Epithelial cell of prostate (primary cell): ENCODE results near the gene CYP4Z1.
"Not testable (repeated sequence)": the region's sequence is repeated elsewhere in the genome, so short reads cannot be mapped to it uniquely, and the experiment has no call there.

Experiments
- DNase-seq: peaks from one replicate; pipeline ENCODE4 v3.0.0-alpha.2; 2011; ENCODE audit warnings: low read depth, low spot score
- H3K27ac ChIP-seq: fragments of 450-650 bp; 2 replicates; pipeline ENCODE4 v1.5.1; 2017; ENCODE audit warnings: mild to moderate bottlenecking

CYP4Z1 gene

GRCh38 chr1:47124834-47125233 is 57.8 kb downstream of the CYP4Z1 start:
- H3K27ac ChIP-seq, DNase-seq: not testable (repeated sequence)

DNA sequence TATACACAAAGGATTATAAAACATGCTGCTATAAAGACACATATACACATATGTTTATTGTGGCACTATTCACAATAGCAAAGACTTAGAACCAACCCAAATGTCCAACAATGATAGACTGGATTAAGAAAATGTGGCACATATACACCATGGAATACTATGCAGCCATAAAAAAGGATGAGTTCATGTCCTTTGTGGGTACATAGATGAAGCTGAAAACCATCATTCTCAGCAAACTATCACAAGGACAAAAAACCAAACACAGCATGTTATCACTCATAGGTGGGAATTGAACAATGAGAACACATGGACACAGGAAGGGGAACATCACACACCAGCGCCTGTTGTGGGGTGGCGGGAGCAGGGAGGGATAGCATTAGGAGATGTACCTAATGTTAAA is 60.0 kb downstream of the CYP4Z1 start:
- not testable (repeated sequence) for DNase-seq, H3K27ac ChIP-seq

GRCh38 chr1:47128221-47128620 is 61.2 kb downstream of the CYP4Z1 start:
- H3K27ac ChIP-seq, result no peak overlapping the region

DNA sequence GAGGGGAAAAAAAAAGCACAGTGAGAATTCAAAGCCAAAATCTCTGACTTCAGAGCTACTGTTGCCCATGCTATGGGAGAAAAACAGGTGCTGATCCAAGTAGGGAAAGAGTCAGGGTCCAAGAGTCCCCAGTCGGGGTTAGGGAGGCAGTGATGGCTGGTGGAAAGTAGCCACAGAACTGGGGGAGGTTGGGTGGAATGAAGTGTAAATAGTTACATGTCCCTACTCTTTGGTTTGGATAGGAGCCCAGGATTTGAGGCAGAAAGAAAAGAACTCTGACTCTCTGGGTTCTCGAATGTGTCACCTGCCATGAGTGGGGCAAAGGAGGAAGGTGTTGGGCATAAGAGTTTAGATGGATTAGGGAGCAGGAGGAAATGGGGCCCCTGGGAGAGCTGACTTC is 61.8 kb downstream of the CYP4Z1 start:
- DNase-seq, H3K27ac ChIP-seq: not testable (repeated sequence)

More at GRCh38 chr1:47128221-47128620, 61.2 kb downstream of the CYP4Z1 start:
- no peak for DNase-seq

GRCh38 chr1:47129489-47130230 is 62.6 kb downstream of the CYP4Z1 start:
- H3K27ac ChIP-seq, DNase-seq: not testable (repeated sequence)

GRCh38 chr1:47132665-47133064 is 65.6 kb downstream of the CYP4Z1 start:
- H3K27ac ChIP-seq, DNase-seq: not testable (repeated sequence)

DNA sequence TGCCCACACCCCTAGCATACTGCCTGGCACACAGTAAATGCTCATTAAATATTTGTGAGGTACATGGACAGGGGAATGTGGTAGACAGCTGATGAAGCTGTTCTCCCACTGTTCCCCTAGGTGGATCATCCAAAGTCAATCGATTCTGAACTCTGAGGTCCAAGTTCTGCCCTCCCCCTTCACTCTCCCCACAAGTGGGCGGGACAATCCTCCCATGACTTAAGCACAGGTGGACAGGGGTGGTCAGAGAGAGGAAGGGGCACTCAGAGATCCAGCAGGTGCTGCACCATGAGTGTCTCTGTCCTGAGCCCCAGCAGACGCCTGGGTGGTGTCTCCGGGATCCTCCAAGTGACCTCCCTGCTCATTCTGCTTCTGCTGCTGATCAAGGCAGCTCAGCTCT is 70.2 kb downstream of the CYP4Z1 start, which contains the start of gene CYP4A22:
TSS of gene CYP4A22 (plus strand) at position 244 of the 400 bp plus-strand sequence. CDS start at position 289, 45 bp downstream.
- DNase-seq, result no peak
- no peak within 1 kb of the TSS for H3K27ac ChIP-seq

- no peak for DNase-seq
- no peak overlapping the region for H3K27ac ChIP-seq
These were observed 71.0 kb downstream of the CYP4Z1 start for GRCh38 chr1:47137925-47138615.

GRCh38 chr1:47140358-47140757 is 73.3 kb downstream of the CYP4Z1 start:
- H3K27ac ChIP-seq, DNase-seq: not testable (repeated sequence)

- H3K27ac ChIP-seq, DNase-seq: not testable (repeated sequence)
These were observed 76.6 kb downstream of the CYP4Z1 start for GRCh38 chr1:47143654-47144053.

DNA sequence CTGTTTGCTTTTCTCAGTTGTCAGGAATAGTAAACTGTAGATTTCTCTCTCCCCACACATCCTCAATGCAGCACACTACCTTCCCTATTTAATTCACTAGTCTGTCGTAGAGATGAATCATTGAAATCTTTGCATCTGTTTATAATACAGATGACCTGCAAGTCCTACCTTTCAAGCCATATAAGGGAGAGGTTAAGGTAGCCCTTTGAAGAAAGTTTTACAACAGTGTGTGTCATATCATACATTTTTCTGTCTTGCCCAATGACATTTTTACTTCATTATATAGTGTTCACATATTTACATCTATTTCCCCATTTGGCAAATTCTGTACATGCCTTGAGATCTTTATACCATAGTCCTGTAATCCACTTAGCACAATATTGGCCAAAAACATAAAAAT is 79.5 kb downstream of the CYP4Z1 start:
- not testable (repeated sequence) for H3K27ac ChIP-seq, DNase-seq

DNA sequence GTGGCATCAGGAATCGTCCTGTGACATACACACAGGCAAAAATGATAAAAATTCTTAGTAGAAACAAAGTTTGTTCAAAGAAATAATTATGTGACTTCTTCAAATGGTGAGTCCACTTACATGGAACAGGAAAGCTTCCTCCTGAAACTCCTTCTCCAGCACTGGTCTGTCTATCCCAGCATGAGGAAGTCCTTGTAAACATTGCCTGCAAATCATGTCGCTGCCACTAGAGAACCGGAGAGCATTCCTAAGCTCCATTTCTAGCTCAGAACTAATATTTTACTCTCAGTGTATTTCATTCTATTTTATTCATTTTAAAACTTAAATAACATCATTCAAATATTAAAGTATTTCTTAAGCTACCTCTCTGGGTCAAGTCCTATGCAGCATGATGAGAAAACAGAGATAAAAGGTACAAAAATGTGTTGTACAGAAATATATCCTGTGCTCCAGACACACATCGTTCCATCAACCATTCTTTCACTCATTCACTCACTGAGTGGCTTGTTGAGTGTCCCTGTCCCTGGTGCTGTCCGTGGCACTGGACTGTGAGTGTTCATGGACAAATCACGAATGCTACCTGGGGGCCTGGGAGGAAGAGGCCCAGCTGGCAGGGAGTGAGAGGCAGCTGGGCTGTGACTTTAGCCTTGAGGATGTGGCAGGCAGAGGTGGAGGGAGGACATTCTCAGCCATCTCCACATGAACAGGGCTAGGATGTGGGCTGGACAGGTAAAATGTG is 80.2 kb downstream of the CYP4Z1 start:
- no peak for DNase-seq
- H3K27ac ChIP-seq, result no peak overlapping the region

GRCh38 chr1:47149162-47149561 is 82.1 kb downstream of the CYP4Z1 start:
- DNase-seq, H3K27ac ChIP-seq: not testable (repeated sequence)

DNA sequence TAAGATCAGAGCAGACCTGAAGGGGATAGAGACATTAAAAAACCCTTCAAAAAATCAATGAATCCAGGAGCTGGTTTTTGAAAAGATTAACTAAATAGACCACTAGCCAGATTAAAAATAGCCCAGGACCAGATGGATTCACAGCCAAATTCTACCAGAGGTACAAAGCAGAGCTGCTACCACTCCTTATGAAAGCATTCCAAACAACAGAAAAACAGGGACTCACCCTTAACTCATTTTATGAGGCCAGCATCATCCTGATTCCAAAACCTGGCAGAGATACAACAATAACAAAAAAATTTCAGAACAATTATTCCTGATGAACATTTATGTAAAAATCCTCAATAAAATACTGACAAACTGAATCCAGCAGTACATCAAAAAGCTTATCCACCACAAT is 89.4 kb downstream of the CYP4Z1 start:
- not testable (repeated sequence) for H3K27ac ChIP-seq, DNase-seq

GRCh38 chr1:47157957-47158356 is 90.9 kb downstream of the CYP4Z1 start:
- DNase-seq, H3K27ac ChIP-seq: not testable (repeated sequence)

DNA sequence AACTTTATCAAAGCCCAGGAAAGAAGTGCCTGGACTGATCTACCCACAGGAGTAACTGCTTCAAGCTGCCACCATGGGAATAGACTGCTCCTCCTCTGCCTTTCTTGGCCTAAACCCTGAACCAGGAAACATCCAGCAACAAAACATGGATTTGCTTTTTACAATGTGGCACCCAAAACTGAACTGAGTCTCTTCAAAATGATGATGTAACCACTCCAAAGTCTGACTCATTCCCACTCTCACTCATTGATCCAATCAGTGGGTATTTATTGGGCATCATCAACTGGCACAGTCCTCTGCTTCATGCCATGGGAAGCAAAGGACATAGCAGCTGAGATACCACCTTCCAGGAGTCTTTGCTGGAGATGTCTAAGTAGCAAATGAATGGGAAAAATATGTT is 93.7 kb downstream of the CYP4Z1 start:
- no peak for DNase-seq
- no peak overlapping the region for H3K27ac ChIP-seq

- DNase-seq, result no peak
- no peak overlapping the region for H3K27ac ChIP-seq
These were observed 94.4 kb downstream of the CYP4Z1 start for GRCh38 chr1:47161298-47162040.

GRCh38 chr1:47164552-47164951 is 97.5 kb downstream of the CYP4Z1 start:
- H3K27ac ChIP-seq, result no peak overlapping the region

More at GRCh38 chr1:47164552-47164951, 97.5 kb downstream of the CYP4Z1 start:
- no peak for DNase-seq
